ENCODE data around the gene NDUFAF7. TPM values are rescaled to one million over a fixed set of nuclear protein-coding genes. Genes with fewer than 3 reads are reported as not detected.
"Not testable (repeated sequence)": the region's sequence is repeated elsewhere in the genome, so short reads cannot be mapped to it uniquely, and the experiment has no call there.

The NDUFAF7 gene
- total RNA-seq, 2 donors from 2014 or later, result 12.8 to 25.7 TPM

DNA sequence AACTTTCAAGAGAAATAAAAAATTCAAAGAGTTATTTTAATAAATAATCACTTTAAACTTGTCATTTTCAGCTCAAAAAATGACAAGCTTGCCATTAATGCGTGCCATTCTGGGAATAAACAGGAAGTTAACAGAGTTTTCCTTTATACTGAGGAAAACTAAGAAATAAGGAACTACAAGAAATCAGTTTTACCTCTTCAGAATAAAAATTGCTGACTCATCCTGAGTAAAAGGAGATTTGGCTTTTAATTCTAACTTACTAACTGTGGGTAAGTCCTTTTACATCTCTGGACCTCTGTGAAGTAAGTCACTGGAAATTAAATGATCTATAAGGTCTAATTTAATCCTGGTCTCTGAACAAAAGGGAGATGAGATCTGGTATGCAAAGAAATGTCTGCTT is 16.2 kb upstream of the NDUFAF7 start:
- H3K36me3 ChIP-seq, result peaks cover 0 to 8% of the 10 kb centered on the region in 2 donors
- H3K27me3 ChIP-seq (replicated peaks; ENCODE audit: insufficient read depth), result no peaks in the 10 kb centered on the region
- no peak for TF ChIP-seq POLR2A (IDR thresholded peaks at IDR 0.05)
- no peak for TF ChIP-seq POLR2AphosphoS5 (IDR thresholded peaks at IDR 0.05)
- no peaks in the 10 kb centered on the region for H3K9me3 ChIP-seq
- no peaks in the 10 kb centered on the region for H3K4me1 ChIP-seq (replicated peaks)
- DNase-seq (ENCODE audit: low spot score), result no peak
- H3K27ac ChIP-seq, result no peak overlapping the region
- H3K4me3 ChIP-seq, result no peak overlapping the region
- 84% methylated on average over 1 of the region's 1 CpG for WGBS
- intact Hi-C loops (cut with DNase I), result no loop called here

- H3K27me3 ChIP-seq (replicated peaks; ENCODE audit: insufficient read depth), result no peaks in the 10 kb centered on the region
- peak; percentile 49 for DNase-seq (ENCODE audit: low spot score)
- TF ChIP-seq CTCF (IDR thresholded peaks at IDR 0.05) (no peak), POLR2AphosphoS5 (IDR thresholded peaks at IDR 0.05) (peak; percentile 62), POLR2A (IDR thresholded peaks at IDR 0.05) (no peak)
- H3K36me3 ChIP-seq, result peaks cover 0 to 8% of the 10 kb centered on the region in 2 donors
- H3K9me3 ChIP-seq, result no peaks in the 10 kb centered on the region
- no peak overlapping the region for H3K4me3 ChIP-seq
- WGBS, result 52% methylated on average over 4 of the region's 4 CpGs
- H3K27ac ChIP-seq, result no peak overlapping the region
- intact Hi-C loops (cut with DNase I), result no loop called here
- H3K4me1 ChIP-seq (replicated peaks), result no peaks in the 10 kb centered on the region
Measured at GRCh38 chr2:37219046-37219445, 12.4 kb upstream of the NDUFAF7 start.

GRCh38 chr2:37223131-37223530 is 8.3 kb upstream of the NDUFAF7 start:
- no peak for DNase-seq (ENCODE audit: low spot score)
- Histone ChIP-seq H3K4me3 (no peak overlapping the region), H3K27ac (no peak overlapping the region), H3K4me1 (replicated peaks) (no peaks in the 10 kb centered on the region), H3K27me3 (replicated peaks; ENCODE audit: insufficient read depth) (no peaks in the 10 kb centered on the region), H3K9me3 (no peaks in the 10 kb centered on the region), H3K36me3 (peaks cover 0 to 2% of the 10 kb centered on the region in 2 donors)
- intact Hi-C loops (cut with DNase I), result no loop called here
- TF ChIP-seq POLR2AphosphoS5 (IDR thresholded peaks at IDR 0.05) (no peak), CTCF (IDR thresholded peaks at IDR 0.05) (no peak), POLR2A (IDR thresholded peaks at IDR 0.05) (no peak)
- WGBS, result 94% methylated on average over 4 of the region's 4 CpGs

DNA sequence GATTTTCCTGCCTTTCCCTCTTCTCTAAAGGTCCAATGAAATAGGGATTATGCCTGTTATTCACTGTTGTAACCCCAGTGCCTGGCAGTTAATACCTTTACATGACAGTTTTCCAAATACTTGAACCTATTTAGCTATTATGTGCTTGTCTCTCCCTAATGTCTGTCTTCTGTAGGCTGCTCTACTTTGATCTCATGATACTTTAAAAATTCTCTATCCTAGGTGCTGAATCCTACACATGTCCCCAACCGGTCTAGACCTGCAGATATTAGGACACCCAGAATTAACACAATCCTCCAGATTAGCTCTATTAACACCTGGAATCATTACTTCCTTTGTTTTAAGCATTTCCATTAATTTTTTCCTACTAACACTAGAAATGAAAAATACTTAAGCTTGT is 7.4 kb upstream of the NDUFAF7 start:
- no peak for TF ChIP-seq POLR2AphosphoS5 (IDR thresholded peaks at IDR 0.05)
- no peak for TF ChIP-seq POLR2A (IDR thresholded peaks at IDR 0.05)
- TF ChIP-seq CTCF (IDR thresholded peaks at IDR 0.05), result no peak
- peaks cover 0 to 2% of the 10 kb centered on the region in 2 donors for H3K36me3 ChIP-seq
- H3K27me3 ChIP-seq (replicated peaks; ENCODE audit: insufficient read depth), result no peaks in the 10 kb centered on the region
- no peak for DNase-seq (ENCODE audit: low spot score)
- no peaks in the 10 kb centered on the region for H3K9me3 ChIP-seq
- no peak overlapping the region for H3K4me3 ChIP-seq
- WGBS, result 96% methylated on average over 1 of the region's 1 CpG
- intact Hi-C loops (cut with DNase I), result no loop called here
- H3K4me1 ChIP-seq (replicated peaks), result no peaks in the 10 kb centered on the region
- no peak overlapping the region for H3K27ac ChIP-seq

DNA sequence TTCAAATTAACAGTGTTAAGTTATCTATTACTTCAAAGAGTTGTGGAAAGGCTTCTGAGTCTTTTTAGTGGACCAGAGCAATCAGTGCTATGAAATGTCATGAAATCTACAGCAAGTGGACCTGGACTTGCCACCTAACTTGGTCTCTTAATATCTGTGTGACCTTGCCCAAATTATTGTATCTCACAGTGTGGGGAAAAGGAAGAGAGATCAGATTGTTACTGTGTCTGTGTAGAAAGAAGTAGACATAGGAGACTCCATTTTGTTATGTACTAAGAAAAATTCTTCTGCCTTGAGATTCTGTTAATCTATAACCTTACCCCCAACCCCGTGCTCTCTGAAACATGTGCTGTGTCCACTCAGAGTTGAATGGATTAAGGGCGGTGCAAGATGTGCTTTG is 6.3 kb upstream of the NDUFAF7 start:
- H3K36me3 ChIP-seq; H3K4me3 ChIP-seq; H3K9me3 ChIP-seq; intact Hi-C loops (cut with DNase I); H3K27me3 ChIP-seq (replicated peaks; ENCODE audit: insufficient read depth); DNase-seq (ENCODE audit: low spot score); H3K27ac ChIP-seq; H3K4me1 ChIP-seq (replicated peaks): not testable (repeated sequence)
- WGBS, result no CpG with 5 or more reads among the region's 2 CpGs

- peaks cover 0 to 2% of the 10 kb centered on the region in 2 donors for H3K36me3 ChIP-seq
- WGBS, result 95% methylated on average over 4 of the region's 4 CpGs
- H3K4me1 ChIP-seq (replicated peaks), result no peaks in the 10 kb centered on the region
- no peak overlapping the region for H3K27ac ChIP-seq
- no peaks in the 10 kb centered on the region for H3K27me3 ChIP-seq (replicated peaks; ENCODE audit: insufficient read depth)
- H3K9me3 ChIP-seq, result no peaks in the 10 kb centered on the region
- intact Hi-C loops (cut with DNase I), result no loop called here
- DNase-seq (ENCODE audit: low spot score), result no peak
- no peak overlapping the region for H3K4me3 ChIP-seq
- TF ChIP-seq POLR2AphosphoS5 (IDR thresholded peaks at IDR 0.05) (no peak), CTCF (IDR thresholded peaks at IDR 0.05) (no peak), POLR2A (IDR thresholded peaks at IDR 0.05) (no peak)
Measured at GRCh38 chr2:37226863-37227262, 4.6 kb upstream of the NDUFAF7 start.
